ENCODE measurements around the gene SLC22A23.

SLC22A23 gene

DNA sequence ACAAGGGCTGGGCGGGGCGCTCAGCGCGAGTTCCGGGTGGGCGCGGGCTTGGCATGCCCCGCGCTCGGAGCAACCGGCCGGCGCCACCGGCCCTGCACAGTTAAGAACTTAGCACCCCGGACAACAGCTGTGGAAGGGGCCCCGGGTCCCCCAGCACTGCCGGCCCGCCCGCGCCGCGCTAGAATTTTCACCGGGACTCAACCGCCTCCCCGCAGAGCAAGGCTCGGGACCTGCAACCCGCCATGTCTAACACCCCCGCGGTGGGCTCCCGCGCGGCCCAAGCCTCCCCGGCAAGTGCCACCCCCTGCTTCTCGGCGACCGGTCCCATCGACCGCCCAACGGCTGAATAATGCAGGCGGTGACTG is 203.3 kb downstream of the SLC22A23 start (continued):
- TF ChIP-seq ZNF19 (tag by site-specific recombination; IDR thresholded peaks at IDR 0.05; ENCODE audit: low read depth): no peak
- TF ChIP-seq ZNF354C (tag by site-specific recombination; IDR thresholded peaks at IDR 0.05; ENCODE audit: borderline replicate concordance, low read depth): no peak
- no peak for TF ChIP-seq ZNF701 (tag by site-specific recombination; IDR thresholded peaks at IDR 0.05)
- no peak for TF ChIP-seq ZNF37A (tag by site-specific recombination; IDR thresholded peaks at IDR 0.05)
- no peak for TF ChIP-seq ZNF664 (tag by site-specific recombination; IDR thresholded peaks at IDR 0.05)

DNA sequence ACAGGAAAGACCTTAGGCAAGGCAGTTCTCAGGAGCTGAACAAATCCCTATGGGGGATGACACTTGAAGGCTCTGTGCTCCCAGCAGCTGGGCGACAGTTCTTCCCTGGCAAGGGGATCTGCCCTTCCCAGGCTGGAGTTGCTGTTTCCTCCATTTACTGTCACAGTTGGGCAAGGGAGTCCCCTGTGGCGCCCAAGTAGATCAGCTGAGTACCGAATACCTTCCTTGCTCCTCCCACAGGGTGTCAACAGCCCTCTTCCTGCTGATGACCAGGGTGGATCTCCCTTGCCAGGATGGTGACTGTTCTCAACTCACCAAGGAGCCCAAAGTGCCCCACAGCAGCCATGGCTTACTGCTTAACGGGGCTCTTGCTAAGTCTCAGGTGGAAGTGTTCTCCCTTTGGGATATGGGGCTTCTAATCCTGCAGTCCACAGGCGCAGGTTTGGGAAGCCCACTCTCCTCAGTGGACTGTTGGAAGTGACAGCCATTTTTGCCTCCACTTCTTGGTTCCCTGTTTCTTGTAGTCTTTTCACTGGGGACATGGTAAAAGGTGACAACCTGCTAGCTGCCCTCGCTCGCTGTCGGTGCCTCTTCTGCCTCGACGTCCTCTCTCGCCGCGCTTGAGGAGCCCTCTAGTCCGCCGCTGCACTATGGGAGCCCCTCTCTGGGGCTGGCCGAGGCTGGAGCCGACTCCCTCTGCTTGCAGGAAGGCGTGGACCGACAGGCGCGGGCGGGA is 203.8 kb downstream of the SLC22A23 start:
- ChIA-PET POLR2A (interaction anchor here (2.0 to 3.1 kb wide), 3 partner anchors 26 to 135 kb away, joined by 6 to 26 read pairs (median 11); partner anchors contain the start of genes BPHL and TUBB2B), CTCF (interaction anchor here (0.6 to 7.1 kb wide), 8 partner anchors 15 to 657 kb away, joined by 3 to 72 read pairs (median 14); no protein-coding TSS in a partner anchor)
- Histone ChIP-seq H3K27ac (ENCODE audit: extremely low read depth, low read depth, low read length) (no peak overlapping the region), H3K4me3 (ENCODE audit: low read depth, low read length) (no peak overlapping the region), H3K9me3 (ENCODE audit: control insufficient read depth, insufficient read depth, low read depth, low read length) (no peaks in the 10 kb centered on the region), H3K36me3 (ENCODE audit: control insufficient read depth in 2 of 2, insufficient read depth in 1 of 2, low read length in 2 of 2) (no peaks in the 10 kb centered on the region), H3K4me1 (ENCODE audit: control insufficient read depth, insufficient read depth, low read length) (peaks cover 3% of the 10 kb centered on the region; the same call in 1 of the 2 replicates)
- TF ChIP-seq ZBTB48 (tag by site-specific recombination; IDR thresholded peaks at IDR 0.05): no peak
- no peak for TF ChIP-seq RBAK (tag by site-specific recombination; IDR thresholded peaks at IDR 0.05)
- no peak for TF ChIP-seq ZSCAN23 (tag by site-specific recombination; IDR thresholded peaks at IDR 0.05)
- TF ChIP-seq KLF9 (tag by site-specific recombination; IDR thresholded peaks at IDR 0.05; ENCODE audit: low read depth): no peak
- TF ChIP-seq ZNF37A (tag by site-specific recombination; IDR thresholded peaks at IDR 0.05): no peak
- TF ChIP-seq MYNN (tag by site-specific recombination; IDR thresholded peaks at IDR 0.05; ENCODE audit: borderline replicate concordance): no peak
- no peak for TF ChIP-seq KLF10 (tag by site-specific recombination; IDR thresholded peaks at IDR 0.05)
- no peak for TF ChIP-seq ZNF223 (tag by site-specific recombination; IDR thresholded peaks at IDR 0.05)
- TF ChIP-seq, protein P1, sequence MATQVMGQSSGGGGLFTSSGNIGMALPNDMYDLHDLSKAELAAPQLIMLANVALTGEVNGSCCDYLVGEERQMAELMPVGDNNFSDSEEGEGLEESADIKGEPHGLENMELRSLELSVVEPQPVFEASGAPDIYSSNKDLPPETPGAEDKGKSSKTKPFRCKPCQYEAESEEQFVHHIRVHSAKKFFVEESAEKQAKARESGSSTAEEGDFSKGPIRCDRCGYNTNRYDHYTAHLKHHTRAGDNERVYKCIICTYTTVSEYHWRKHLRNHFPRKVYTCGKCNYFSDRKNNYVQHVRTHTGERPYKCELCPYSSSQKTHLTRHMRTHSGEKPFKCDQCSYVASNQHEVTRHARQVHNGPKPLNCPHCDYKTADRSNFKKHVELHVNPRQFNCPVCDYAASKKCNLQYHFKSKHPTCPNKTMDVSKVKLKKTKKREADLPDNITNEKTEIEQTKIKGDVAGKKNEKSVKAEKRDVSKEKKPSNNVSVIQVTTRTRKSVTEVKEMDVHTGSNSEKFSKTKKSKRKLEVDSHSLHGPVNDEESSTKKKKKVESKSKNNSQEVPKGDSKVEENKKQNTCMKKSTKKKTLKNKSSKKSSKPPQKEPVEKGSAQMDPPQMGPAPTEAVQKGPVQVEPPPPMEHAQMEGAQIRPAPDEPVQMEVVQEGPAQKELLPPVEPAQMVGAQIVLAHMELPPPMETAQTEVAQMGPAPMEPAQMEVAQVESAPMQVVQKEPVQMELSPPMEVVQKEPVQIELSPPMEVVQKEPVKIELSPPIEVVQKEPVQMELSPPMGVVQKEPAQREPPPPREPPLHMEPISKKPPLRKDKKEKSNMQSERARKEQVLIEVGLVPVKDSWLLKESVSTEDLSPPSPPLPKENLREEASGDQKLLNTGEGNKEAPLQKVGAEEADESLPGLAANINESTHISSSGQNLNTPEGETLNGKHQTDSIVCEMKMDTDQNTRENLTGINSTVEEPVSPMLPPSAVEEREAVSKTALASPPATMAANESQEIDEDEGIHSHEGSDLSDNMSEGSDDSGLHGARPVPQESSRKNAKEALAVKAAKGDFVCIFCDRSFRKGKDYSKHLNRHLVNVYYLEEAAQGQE (tag by site-specific recombination; IDR thresholded peaks at IDR 0.05): no peak
- TF ChIP-seq, protein P2, sequence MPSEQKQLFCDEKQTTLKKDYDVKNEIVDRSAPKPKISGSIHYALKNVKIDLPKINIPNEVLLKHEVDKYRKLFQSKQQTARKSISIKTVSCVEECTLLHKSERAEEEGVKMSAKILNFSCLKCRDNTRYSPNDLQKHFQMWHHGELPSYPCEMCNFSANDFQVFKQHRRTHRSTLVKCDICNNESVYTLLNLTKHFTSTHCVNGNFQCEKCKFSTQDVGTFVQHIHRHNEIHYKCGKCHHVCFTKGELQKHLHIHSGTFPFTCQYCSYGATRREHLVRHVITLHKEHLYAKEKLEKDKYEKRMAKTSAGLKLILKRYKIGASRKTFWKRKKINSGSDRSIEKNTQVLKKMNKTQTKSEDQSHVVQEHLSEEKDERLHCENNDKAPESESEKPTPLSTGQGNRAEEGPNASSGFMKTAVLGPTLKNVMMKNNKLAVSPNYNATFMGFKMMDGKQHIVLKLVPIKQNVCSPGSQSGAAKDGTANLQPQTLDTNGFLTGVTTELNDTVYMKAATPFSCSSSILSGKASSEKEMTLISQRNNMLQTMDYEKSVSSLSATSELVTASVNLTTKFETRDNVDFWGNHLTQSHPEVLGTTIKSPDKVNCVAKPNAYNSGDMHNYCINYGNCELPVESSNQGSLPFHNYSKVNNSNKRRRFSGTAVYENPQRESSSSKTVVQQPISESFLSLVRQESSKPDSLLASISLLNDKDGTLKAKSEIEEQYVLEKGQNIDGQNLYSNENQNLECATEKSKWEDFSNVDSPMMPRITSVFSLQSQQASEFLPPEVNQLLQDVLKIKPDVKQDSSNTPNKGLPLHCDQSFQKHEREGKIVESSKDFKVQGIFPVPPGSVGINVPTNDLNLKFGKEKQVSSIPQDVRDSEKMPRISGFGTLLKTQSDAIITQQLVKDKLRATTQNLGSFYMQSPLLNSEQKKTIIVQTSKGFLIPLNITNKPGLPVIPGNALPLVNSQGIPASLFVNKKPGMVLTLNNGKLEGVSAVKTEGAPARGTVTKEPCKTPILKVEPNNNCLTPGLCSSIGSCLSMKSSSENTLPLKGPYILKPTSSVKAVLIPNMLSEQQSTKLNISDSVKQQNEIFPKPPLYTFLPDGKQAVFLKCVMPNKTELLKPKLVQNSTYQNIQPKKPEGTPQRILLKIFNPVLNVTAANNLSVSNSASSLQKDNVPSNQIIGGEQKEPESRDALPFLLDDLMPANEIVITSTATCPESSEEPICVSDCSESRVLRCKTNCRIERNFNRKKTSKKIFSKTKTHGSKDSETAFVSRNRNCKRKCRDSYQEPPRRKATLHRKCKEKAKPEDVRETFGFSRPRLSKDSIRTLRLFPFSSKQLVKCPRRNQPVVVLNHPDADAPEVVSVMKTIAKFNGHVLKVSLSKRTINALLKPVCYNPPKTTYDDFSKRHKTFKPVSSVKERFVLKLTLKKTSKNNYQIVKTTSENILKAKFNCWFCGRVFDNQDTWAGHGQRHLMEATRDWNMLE (tag by site-specific recombination; conservative IDR thresholded peaks at IDR 0.05; ENCODE audit: low read depth): no peak
- TF ChIP-seq, protein P3, sequence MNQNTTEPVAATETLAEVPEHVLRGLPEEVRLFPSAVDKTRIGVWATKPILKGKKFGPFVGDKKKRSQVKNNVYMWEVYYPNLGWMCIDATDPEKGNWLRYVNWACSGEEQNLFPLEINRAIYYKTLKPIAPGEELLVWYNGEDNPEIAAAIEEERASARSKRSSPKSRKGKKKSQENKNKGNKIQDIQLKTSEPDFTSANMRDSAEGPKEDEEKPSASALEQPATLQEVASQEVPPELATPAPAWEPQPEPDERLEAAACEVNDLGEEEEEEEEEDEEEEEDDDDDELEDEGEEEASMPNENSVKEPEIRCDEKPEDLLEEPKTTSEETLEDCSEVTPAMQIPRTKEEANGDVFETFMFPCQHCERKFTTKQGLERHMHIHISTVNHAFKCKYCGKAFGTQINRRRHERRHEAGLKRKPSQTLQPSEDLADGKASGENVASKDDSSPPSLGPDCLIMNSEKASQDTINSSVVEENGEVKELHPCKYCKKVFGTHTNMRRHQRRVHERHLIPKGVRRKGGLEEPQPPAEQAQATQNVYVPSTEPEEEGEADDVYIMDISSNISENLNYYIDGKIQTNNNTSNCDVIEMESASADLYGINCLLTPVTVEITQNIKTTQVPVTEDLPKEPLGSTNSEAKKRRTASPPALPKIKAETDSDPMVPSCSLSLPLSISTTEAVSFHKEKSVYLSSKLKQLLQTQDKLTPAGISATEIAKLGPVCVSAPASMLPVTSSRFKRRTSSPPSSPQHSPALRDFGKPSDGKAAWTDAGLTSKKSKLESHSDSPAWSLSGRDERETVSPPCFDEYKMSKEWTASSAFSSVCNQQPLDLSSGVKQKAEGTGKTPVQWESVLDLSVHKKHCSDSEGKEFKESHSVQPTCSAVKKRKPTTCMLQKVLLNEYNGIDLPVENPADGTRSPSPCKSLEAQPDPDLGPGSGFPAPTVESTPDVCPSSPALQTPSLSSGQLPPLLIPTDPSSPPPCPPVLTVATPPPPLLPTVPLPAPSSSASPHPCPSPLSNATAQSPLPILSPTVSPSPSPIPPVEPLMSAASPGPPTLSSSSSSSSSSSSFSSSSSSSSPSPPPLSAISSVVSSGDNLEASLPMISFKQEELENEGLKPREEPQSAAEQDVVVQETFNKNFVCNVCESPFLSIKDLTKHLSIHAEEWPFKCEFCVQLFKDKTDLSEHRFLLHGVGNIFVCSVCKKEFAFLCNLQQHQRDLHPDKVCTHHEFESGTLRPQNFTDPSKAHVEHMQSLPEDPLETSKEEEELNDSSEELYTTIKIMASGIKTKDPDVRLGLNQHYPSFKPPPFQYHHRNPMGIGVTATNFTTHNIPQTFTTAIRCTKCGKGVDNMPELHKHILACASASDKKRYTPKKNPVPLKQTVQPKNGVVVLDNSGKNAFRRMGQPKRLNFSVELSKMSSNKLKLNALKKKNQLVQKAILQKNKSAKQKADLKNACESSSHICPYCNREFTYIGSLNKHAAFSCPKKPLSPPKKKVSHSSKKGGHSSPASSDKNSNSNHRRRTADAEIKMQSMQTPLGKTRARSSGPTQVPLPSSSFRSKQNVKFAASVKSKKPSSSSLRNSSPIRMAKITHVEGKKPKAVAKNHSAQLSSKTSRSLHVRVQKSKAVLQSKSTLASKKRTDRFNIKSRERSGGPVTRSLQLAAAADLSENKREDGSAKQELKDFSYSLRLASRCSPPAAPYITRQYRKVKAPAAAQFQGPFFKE (tag by site-specific recombination; IDR thresholded peaks at IDR 0.05; ENCODE audit: borderline replicate concordance): no peak
- TF ChIP-seq, protein P4, sequence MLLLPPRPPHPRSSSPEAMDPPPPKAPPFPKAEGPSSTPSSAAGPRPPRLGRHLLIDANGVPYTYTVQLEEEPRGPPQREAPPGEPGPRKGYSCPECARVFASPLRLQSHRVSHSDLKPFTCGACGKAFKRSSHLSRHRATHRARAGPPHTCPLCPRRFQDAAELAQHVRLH (tag by site-specific recombination; IDR thresholded peaks at IDR 0.05): no peak
- TF ChIP-seq, protein P5, sequence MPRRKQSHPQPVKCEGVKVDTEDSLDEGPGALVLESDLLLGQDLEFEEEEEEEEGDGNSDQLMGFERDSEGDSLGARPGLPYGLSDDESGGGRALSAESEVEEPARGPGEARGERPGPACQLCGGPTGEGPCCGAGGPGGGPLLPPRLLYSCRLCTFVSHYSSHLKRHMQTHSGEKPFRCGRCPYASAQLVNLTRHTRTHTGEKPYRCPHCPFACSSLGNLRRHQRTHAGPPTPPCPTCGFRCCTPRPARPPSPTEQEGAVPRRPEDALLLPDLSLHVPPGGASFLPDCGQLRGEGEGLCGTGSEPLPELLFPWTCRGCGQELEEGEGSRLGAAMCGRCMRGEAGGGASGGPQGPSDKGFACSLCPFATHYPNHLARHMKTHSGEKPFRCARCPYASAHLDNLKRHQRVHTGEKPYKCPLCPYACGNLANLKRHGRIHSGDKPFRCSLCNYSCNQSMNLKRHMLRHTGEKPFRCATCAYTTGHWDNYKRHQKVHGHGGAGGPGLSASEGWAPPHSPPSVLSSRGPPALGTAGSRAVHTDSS (tag by site-specific recombination; IDR thresholded peaks at IDR 0.05): no peak
- no peak for TF ChIP-seq ZNF121 (tag by site-specific recombination; IDR thresholded peaks at IDR 0.05)
- TF ChIP-seq ZNF830 (tag by site-specific recombination; IDR thresholded peaks at IDR 0.05; ENCODE audit: low read depth): no peak
